Measurements from ENCODE around the gene ZNF638.

- TF ChIP-seq POLR2A (IDR thresholded peaks at IDR 0.05) (no peak), CTCF (IDR thresholded peaks at IDR 0.05) (no peak)
Observed at GRCh38 chr2:71337776-71338175, 6.2 kb downstream of the ZNF638 start.
